ENCODE data around the gene KCNC2. TPM values are rescaled to one million over a fixed set of nuclear protein-coding genes. Genes with fewer than 3 reads are reported as not detected.

The KCNC2 gene
- total and polyA plus RNA-seq, 8 donors: 0.37 TPM; not detected in 7

DNA sequence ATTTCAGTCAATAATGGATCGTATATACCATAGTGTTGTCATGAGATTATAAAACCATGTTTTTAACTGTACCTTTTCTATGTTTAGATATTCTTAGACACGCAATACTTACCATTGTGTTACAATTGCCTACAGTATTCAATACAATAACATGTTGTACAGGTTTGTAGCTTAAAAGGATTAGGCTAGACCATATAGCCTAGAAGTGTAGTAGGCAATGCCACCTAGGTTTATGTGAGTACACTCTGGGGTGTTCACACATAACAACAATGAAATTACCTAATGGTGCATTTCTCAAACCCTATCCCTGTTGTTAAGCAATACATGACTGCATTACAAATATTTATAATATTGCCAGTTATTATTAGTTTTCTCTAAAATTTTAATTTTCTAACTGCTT, 144.2 kb downstream of the KCNC2 start:
- intact Hi-C loops (cut with DNase I; ENCODE audit: low total_unique reads): no loop called here
- no peaks in the 10 kb centered on the region for H3K4me1 ChIP-seq
- DNase-seq: no peak
- H3K9me3 ChIP-seq: no peaks in the 10 kb centered on the region
- no peaks in the 10 kb centered on the region for H3K36me3 ChIP-seq
- H3K4me3 ChIP-seq: no peak overlapping the region
- TF ChIP-seq POLR2AphosphoS5 (IDR thresholded peaks at IDR 0.05) (no peak), EP300 (IDR thresholded peaks at IDR 0.05) (no peak), POLR2A (IDR thresholded peaks at IDR 0.05) (no peak)
- TF ChIP-seq, protein P1, sequence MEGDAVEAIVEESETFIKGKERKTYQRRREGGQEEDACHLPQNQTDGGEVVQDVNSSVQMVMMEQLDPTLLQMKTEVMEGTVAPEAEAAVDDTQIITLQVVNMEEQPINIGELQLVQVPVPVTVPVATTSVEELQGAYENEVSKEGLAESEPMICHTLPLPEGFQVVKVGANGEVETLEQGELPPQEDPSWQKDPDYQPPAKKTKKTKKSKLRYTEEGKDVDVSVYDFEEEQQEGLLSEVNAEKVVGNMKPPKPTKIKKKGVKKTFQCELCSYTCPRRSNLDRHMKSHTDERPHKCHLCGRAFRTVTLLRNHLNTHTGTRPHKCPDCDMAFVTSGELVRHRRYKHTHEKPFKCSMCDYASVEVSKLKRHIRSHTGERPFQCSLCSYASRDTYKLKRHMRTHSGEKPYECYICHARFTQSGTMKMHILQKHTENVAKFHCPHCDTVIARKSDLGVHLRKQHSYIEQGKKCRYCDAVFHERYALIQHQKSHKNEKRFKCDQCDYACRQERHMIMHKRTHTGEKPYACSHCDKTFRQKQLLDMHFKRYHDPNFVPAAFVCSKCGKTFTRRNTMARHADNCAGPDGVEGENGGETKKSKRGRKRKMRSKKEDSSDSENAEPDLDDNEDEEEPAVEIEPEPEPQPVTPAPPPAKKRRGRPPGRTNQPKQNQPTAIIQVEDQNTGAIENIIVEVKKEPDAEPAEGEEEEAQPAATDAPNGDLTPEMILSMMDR (IDR thresholded peaks at IDR 0.05): no peak
- no peaks in the 10 kb centered on the region for H3K27me3 ChIP-seq
- 81 to 88% (median 85%) methylated on average over 2 of the region's 2 CpGs for WGBS, 5 donors
- no peak overlapping the region for H3K27ac ChIP-seq

DNA sequence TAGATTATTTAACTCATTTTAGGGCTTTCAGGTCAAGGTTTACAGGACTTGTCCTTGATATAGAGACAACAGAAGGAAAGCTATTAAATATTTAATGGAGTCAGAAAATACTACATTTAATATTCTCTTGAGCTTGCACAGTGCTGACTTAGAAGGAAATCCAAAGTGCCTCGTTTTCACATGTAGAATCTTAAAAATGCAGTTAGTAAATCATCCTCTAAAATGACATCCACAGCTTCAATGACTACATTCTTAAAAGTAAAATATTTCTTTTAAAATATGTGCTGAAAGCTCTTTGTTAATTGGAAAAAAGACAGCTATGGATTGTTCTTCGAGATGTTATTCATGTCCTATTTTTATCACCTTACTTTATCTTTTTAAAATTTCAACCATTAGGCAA, 146.9 kb downstream of the KCNC2 start:
- Histone ChIP-seq H3K9me3 (no peaks in the 10 kb centered on the region), H3K4me3 (no peak overlapping the region), H3K4me1 (no peaks in the 10 kb centered on the region), H3K27me3 (no peaks in the 10 kb centered on the region), H3K27ac (no peak overlapping the region), H3K36me3 (no peaks in the 10 kb centered on the region)
- intact Hi-C loops (cut with DNase I; ENCODE audit: low total_unique reads): no loop called here
- WGBS, 5 donors: 56 to 69% (median 63%) methylated on average over 2 of the region's 2 CpGs
- no peak for DNase-seq
- TF ChIP-seq POLR2A (IDR thresholded peaks at IDR 0.05): no peak
- no peak for TF ChIP-seq EP300 (IDR thresholded peaks at IDR 0.05)
- TF ChIP-seq POLR2AphosphoS5 (IDR thresholded peaks at IDR 0.05): no peak
- TF ChIP-seq, protein P1 (IDR thresholded peaks at IDR 0.05): no peak

DNA sequence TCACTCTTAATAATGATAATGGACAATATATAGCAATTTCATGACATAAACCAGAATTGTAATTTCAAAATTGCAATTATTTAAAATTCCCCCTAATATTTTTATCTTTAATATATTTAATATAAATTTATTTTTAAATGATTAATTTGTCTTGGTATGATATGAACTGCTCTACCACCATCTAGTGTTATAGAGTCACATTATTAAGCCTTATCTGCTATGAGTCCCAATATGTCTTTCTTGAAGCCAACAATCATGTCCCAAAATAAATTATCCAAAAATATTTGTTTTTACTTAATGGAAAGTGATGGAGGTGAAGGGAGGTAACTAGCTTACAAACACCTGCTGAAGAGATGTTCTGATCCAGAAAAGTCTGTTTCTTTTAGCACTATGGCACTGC, 151.4 kb downstream of the KCNC2 start:
- TF ChIP-seq, protein P1 (IDR thresholded peaks at IDR 0.05): peak in 1 of 7 experiments; percentile 22
- no peak for TF ChIP-seq EP300 (IDR thresholded peaks at IDR 0.05)
- intact Hi-C loops (cut with DNase I; ENCODE audit: low total_unique reads): no loop called here
- H3K4me3 ChIP-seq: no peak overlapping the region

DNA sequence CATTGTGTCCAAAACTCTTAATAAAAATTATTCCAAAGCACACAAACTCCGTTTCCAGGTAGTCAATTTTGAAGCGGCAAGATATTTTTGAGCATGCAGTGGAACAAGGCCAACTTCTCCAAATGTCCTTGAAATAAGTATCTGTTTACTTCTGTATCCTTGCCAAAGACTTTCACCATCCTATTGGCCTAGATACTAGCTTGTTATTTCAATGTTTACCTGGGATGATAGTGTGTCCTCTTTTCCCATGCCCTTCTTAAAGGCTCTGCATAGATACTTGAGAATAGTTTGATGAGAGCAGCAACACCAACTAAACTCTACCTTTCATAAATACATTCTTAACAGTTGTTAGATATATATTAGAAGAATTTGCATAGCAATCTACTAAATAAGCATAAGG, 160.9 kb downstream of the KCNC2 start:
- TF ChIP-seq EP300 (IDR thresholded peaks at IDR 0.05) (no peak), POLR2AphosphoS5 (IDR thresholded peaks at IDR 0.05) (no peak), POLR2A (IDR thresholded peaks at IDR 0.05) (no peak)
- TF ChIP-seq, protein P1 (IDR thresholded peaks at IDR 0.05): no peak
- Histone ChIP-seq H3K4me1 (no peaks in the 10 kb centered on the region), H3K27me3 (no peaks in the 10 kb centered on the region), H3K4me3 (no peak overlapping the region), H3K9me3 (no peaks in the 10 kb centered on the region), H3K27ac (no peak overlapping the region), H3K36me3 (no peaks in the 10 kb centered on the region)
- 61 to 85% (median 72%) methylated on average over 2 of the region's 2 CpGs for WGBS, 5 donors
- no peak for DNase-seq
- intact Hi-C loops (cut with DNase I; ENCODE audit: low total_unique reads): no loop called here

More for the DNA sequence above, 151.4 kb downstream of the KCNC2 start:
- Histone ChIP-seq H3K27ac (no peak overlapping the region), H3K9me3 (no peaks in the 10 kb centered on the region), H3K27me3 (no peaks in the 10 kb centered on the region), H3K4me1 (no peaks in the 10 kb centered on the region), H3K36me3 (no peaks in the 10 kb centered on the region)
- no peak for DNase-seq
